Muscle of leg (tissue), 11 donors: Measurements from ENCODE around the gene E2F1. TPM values are rescaled to one million over a fixed set of nuclear protein-coding genes. Genes with fewer than 3 reads are reported as not detected.

Experiments
- DNase-seq: peaks from one replicate; pipeline ENCODE4 v3.0.0; 2013
- H3K27ac ChIP-seq: one replicate; pipeline ENCODE4 v1.5.1; 2013; ENCODE audit warnings: mild to moderate bottlenecking, low read length, control low read depth
- H3K27me3 ChIP-seq: one replicate; pipeline ENCODE4 v1.6.1; 2013; ENCODE audit warnings: low read length; ENCODE audit not compliant: control insufficient read depth, insufficient read depth
- H3K36me3 ChIP-seq: one replicate; pipeline ENCODE4 v1.6.1; 2013; ENCODE audit warnings: low read length; ENCODE audit not compliant: control insufficient read depth, insufficient read depth
- H3K4me1 ChIP-seq: one replicate; pipeline ENCODE4 v1.6.1; 2013; ENCODE audit warnings: low read length; ENCODE audit not compliant: control insufficient read depth, insufficient read depth
- H3K4me3 ChIP-seq: one replicate; pipeline ENCODE4 v1.5.1; 2013; ENCODE audit warnings: low read length, control low read depth
- H3K9me3 ChIP-seq: replicated peaks from 2 replicates; pipeline ENCODE4 v1.6.1; 2013; ENCODE audit warnings: low read depth, low read length; ENCODE audit not compliant: control insufficient read depth
- WGBS: methylation state at CpG from one replicate; pipeline ENCODE4 v1.1.5; 2013; ENCODE audit warnings: missing lambda C conversion rate; ENCODE audit not compliant: insufficient coverage; 5-methylcytosine and 5-hydroxymethylcytosine counted together
- polyA plus RNA-seq, 8 donors: library from polyadenylated mRNA; unstranded; fragments of 120-200 nt; gene quantifications; one replicate each; pipeline versions ENCODE4 v1.2.1 to v1.2.3, GENCODE V29; 2013; ENCODE audit warnings: inconsistent platforms in 1 of 8, low replicate concordance in 1 of 8; ENCODE audit not compliant: insufficient read length in 8 of 8, insufficient read depth in 1 of 8
- total RNA-seq: library from RNA; stranded (reverse); fragments of 120-200 nt; gene quantifications from one replicate; pipeline ENCODE4 v1.2.4, GENCODE V29; 2013

E2F1 gene
- total and polyA plus RNA-seq, 9 donors: 7.8 to 16.7 (median 12.8) TPM

DNA sequence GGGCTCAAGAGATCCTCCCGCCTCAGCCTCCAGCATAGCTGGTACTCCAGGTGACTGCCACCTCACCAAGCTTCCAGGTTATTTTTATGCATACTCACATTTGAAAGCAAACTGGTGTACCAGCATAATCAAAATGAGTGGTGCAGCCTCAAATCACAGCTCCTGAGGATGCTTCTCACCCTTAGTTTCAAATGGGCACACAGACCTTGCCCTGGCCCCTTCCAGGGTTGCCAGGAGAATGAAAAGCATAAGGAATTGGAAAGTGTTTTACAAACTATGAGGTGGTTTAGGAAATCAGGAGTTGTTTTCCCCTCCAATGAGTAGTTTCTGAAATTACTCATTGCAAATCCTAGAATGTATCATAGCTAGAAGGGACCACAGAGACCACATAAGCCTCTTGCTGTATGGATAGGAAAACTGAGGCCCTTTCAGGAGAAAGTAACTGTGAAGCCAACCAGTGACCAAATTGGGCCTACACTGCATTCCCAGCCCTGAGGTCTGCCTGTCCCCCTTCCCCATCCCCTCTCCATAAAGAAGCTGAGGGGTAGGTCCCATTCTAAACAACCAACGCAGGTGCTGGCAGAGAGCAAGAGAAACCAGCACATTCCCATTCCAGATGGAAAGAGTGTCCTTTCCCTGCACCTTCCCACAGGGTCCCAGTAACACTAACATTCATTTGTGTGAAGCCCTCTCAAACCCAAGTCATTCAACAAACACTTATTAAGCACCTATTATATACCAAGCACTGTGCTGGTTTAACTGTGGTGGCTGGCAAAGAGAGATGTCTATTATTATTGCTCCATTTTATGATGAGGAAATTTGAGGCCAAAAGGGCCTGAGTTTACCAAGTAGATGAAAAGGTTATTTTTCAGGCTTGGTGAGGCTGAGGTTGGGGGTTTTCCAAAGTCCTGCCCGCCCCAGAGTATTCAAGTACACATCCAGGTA lies 2.1 kb upstream of the E2F1 start:
- DNase-seq: no peak
- H3K9me3 ChIP-seq: no peaks in the 10 kb centered on the region

DNA sequence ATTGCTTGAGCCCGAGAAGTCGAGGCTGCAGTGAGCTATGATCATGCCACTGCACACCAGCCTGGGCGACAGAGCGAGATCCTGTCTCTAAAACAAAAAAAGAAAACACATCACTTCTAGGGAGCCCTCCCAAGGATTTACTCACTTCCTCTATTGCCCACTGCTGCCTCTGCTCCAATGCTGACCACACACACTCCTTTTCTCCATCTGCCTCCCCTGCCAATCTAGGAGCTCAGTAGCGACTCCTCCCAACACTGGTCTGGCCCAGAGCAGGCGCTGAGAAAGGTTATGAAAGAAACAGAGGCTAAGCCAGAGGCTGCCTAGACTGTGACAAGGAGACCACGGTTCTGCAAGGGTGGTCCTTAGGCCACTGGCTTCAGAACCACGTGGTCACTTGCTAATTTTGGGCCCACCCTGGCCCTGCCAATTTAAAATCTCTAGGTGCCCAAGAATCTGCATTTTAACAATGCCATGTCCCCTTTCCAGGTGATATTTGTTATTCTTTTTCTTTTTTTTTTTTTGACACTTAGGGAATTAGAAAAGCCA lies 1.3 kb upstream of the E2F1 start:
- Histone ChIP-seq H3K4me3 (no peak overlapping the region), H3K9me3 (no peaks in the 10 kb centered on the region), H3K4me1 (peaks cover 25% of the 10 kb centered on the region), H3K36me3 (peaks cover 4% of the 10 kb centered on the region), H3K27ac (no peak overlapping the region), H3K27me3 (no peaks in the 10 kb centered on the region)
- peak; percentile 45 for DNase-seq
- WGBS: 75% methylated on average over 7 of the region's 8 CpGs

More for the DNA sequence above, 2.1 kb upstream of the E2F1 start:
- Histone ChIP-seq H3K36me3 (no peaks in the 10 kb centered on the region), H3K27ac (no peak overlapping the region), H3K27me3 (no peaks in the 10 kb centered on the region), H3K4me3 (no peak overlapping the region), H3K4me1 (peaks cover 26% of the 10 kb centered on the region)
- WGBS: no CpG with 5 or more reads among the region's 3 CpGs

DNA sequence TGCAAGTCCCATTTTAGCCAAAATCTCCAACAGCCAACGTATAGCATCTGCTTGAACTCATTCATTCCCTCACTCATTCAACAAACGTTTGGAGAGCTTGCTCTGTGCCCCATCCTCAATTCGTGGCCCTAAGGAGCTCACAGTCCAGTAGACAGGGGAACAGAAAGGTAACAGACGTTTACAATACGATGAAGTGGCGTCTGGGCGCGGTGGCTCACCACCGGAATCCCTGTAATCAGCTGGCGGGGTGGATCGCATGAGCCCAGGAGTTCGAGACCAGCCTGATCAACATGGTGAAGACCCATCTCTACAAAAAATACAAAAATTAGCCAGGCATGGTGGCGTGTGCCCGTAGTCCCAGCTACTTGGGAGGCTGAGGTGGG lies 790 bp upstream of the E2F1 start:
- H3K36me3 ChIP-seq: peaks cover 4% of the 10 kb centered on the region
- peaks cover 25% of the 10 kb centered on the region for H3K4me1 ChIP-seq
- 69% methylated on average over 9 of the region's 14 CpGs for WGBS
- peak; percentile 29 for DNase-seq
- no peaks in the 10 kb centered on the region for H3K9me3 ChIP-seq
- peak overlapping the region; percentile 42 for H3K4me3 ChIP-seq
- no peaks in the 10 kb centered on the region for H3K27me3 ChIP-seq
- H3K27ac ChIP-seq: peak overlapping the region; percentile 71

DNA sequence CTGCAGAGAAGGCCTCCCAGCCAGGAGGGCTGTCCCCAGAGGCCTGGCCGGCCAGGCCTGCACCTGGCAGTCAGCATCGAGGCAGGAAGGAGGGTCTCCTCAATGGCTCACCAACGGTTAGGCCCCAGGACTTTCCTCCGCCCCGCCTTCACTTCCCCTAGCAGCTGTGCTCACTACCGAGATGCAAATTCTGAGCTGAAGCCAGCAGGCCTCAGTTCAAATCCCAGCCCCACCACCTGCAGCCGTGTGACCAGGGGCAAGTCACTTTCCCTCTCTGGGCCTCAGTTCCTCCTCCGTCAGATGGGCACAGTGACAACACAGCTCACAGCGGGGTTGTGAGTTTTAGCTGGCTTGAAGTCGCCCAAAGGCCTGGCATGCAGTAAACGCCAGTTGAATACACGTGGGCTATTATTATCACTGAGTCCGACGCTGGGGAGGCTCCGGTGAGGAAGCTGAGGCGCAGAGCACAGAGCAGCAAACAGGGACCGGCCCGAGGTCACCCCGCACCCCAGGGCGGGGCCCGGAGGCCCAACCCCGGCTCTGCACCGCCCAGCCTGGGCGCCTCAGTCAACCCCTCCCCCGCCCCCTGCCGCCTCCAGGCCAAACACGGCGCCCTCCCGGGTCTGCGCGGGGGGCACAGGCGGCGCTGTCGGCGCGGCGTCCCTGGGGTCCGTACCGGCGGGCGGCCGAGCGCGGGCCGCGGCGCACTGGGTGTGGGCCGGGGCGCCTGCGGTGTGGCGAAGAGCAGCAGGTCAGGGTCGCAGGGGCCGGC lies 671 bp downstream of the E2F1 start:
- H3K27ac ChIP-seq: peak overlapping the region; percentile 76
- peaks cover 4% of the 10 kb centered on the region for H3K36me3 ChIP-seq
- no peaks in the 10 kb centered on the region for H3K9me3 ChIP-seq
- under 1% methylated on average over 49 of the region's 53 CpGs for WGBS
- DNase-seq: peak; percentile 83
- peak overlapping the region; percentile 46 for H3K4me3 ChIP-seq
- H3K27me3 ChIP-seq: no peaks in the 10 kb centered on the region
- peaks cover 25% of the 10 kb centered on the region for H3K4me1 ChIP-seq

DNA sequence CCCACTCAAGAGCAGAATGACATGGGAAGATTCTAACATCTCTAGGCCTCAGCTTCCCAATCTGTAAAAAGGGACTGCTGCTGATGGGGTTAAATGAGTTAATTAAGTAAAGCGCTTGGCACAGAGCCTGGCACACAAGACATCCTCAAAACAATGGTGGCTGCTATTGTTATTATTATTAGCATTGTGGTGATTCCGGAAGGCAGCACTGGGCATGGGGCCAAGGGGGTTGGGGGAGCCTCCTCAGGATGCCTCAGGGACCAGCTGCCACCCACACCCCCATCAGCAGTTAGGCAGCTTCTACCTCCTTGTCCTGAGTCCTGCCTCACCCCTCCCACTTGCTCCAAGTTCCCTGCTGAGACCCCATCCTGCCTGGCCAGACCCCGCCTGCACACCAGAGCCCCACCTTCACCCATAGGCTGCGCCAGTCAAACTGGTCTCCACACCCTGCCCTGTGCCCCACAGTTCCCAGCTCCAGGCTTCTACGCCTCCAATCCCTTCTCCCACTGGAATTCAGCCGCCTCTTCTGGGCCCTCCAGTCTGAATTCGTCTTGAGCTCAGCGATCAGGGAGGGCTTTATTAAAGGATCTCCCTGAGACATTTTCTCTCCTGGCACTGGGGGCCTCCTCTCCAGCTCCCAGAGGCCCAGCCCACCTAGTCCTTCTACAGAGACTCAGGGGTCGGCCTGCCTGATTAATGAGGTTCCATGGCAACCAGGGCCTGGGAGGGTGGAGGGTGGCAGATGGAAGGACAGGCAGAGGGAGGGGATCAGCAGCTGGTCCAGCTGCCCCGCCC lies 1.5 kb downstream of the E2F1 start:
- Histone ChIP-seq H3K36me3 (peaks cover 10% of the 10 kb centered on the region), H3K27ac (peak overlapping the region; percentile 76), H3K27me3 (no peaks in the 10 kb centered on the region), H3K9me3 (no peaks in the 10 kb centered on the region), H3K4me1 (peaks cover 25% of the 10 kb centered on the region), H3K4me3 (peak overlapping the region; percentile 46)
- no peak for DNase-seq
- WGBS: 10% methylated on average over 7 of the region's 10 CpGs

DNA sequence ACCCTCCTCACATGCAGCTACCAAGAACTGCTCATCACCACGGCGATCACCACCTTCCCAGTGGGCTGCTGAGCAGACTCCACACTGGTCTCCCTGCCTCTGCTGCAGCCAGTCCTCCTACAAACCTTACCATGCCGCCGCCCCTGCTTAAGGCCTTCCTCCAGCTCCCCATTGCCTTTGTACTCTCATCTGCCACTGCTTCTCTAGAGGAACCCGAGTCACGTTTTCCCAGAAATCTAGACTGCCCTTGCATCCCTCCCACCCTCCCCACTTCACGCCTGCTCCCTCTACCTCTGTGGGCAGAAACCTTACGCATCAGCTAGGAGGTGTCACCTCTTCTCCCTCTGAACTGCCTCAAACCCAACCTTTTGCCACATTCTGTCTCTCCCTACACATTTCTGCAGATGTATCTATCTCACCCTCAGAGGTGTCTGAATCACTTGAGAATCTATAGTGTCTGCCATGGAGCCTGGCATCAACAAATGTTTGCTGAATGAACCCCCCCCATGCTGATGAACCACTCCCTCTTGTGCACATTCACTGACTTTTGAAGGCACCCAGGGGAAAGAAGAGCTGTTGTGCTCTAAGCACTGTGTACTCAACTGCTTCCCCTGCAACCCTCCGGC lies 4.3 kb downstream of the E2F1 start:
- H3K27ac ChIP-seq: no peak overlapping the region
- no peak for DNase-seq
- H3K27me3 ChIP-seq: no peaks in the 10 kb centered on the region
- WGBS: 73% methylated on average over 9 of the region's 9 CpGs
- no peaks in the 10 kb centered on the region for H3K9me3 ChIP-seq
- peaks cover 13% of the 10 kb centered on the region for H3K36me3 ChIP-seq
- no peak overlapping the region for H3K4me3 ChIP-seq
- H3K4me1 ChIP-seq: peaks cover 43% of the 10 kb centered on the region

DNA sequence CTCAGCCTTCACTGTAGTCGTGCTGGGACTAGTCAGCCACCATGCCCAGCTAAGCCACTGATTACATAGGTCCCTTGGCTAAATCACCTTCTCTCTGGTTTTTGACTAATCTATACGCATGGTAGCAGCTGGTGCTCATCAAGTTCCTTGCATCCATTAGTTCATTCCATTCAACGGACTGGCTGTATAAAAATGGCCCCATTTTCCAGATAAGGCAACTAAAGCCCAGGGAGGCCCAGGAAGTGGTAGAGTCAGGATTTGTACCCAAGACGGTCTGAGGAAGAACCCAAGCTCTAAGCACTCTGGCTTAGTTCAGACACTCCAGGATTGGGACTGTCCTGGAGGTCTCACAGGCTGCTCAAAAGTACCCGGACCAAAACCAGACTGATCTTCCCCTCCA lies 4.9 kb downstream of the E2F1 start:
- H3K27ac ChIP-seq: no peak overlapping the region
- H3K4me1 ChIP-seq: peaks cover 44% of the 10 kb centered on the region
- DNase-seq: no peak
- peaks cover 14% of the 10 kb centered on the region for H3K36me3 ChIP-seq
- no peaks in the 10 kb centered on the region for H3K27me3 ChIP-seq
- no peak overlapping the region for H3K4me3 ChIP-seq
- no peaks in the 10 kb centered on the region for H3K9me3 ChIP-seq
- WGBS: 72% methylated on average over 4 of the region's 5 CpGs

DNA sequence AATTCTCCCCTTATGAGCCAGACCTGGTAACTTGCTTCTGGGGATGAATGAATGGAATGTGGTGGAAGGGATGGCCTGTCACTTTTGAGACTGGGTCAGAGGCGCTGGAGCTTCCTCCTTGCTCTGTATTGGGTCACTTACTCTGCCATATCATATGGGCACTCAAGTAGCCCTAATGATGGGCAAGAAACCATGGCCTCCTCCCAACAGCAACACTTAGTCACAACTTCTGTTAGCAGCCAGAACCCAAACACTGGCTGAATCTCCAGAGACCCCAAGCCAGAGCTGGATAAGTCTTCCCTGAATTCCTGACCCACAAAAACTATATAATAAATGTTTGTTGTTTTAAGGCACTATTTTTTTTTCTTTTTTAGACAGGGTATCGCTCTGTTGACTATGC lies 5.5 kb downstream of the E2F1 start:
- Histone ChIP-seq H3K27ac (no peak overlapping the region), H3K4me1 (peaks cover 50% of the 10 kb centered on the region), H3K9me3 (no peaks in the 10 kb centered on the region), H3K36me3 (peaks cover 17% of the 10 kb centered on the region), H3K4me3 (no peak overlapping the region), H3K27me3 (no peaks in the 10 kb centered on the region)
- no CpG with 5 or more reads among the region's 2 CpGs for WGBS
- DNase-seq: no peak

DNA sequence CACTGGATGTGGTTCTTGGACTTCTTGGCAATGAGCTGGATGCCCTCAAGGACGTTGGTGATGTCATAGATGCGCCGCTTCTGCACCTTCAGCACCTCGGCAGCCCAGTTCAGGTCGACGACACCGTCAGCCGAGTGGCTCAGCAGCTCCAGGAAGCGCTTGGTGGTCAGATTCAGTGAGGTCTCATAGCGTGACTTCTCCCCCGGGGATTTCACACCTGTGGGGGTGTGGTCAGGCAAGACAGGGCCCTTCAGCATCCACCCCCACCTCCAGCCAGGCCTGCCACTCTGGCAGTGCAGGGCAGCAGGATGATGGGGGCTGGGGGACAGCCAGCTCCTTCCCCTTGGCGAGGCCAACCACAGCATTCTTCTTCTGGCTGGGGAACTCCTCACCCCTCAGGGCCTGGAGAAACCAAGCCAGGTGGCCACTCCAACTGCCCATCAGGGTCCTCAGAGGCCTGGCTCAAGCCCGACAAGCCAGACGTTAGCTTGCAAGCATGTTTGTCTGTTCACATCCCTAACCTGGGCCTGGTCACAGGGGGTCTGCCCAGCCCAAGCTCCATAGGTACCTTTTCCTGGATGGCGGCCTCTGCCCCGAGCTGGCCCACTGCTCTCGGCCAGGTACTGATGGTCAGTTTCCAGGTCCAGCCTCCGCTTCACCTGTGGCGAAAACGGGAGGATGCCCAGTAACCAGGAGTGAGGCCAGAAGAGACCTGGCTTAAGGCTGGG lies 6.3 kb downstream of the E2F1 start:
- no peaks in the 10 kb centered on the region for H3K9me3 ChIP-seq
- no peaks in the 10 kb centered on the region for H3K27me3 ChIP-seq
- no peak overlapping the region for H3K4me3 ChIP-seq
- 87% methylated on average over 16 of the region's 20 CpGs for WGBS
- H3K27ac ChIP-seq: no peak overlapping the region
- H3K36me3 ChIP-seq: peaks cover 17% of the 10 kb centered on the region
- H3K4me1 ChIP-seq: peaks cover 50% of the 10 kb centered on the region
- DNase-seq: no peak
